Measurements from ENCODE around the gene COX4I2.
"Not testable (repeated sequence)": the region's sequence is repeated elsewhere in the genome, so short reads cannot be mapped to it uniquely, and the experiment has no call there.

The COX4I2 gene

DNA sequence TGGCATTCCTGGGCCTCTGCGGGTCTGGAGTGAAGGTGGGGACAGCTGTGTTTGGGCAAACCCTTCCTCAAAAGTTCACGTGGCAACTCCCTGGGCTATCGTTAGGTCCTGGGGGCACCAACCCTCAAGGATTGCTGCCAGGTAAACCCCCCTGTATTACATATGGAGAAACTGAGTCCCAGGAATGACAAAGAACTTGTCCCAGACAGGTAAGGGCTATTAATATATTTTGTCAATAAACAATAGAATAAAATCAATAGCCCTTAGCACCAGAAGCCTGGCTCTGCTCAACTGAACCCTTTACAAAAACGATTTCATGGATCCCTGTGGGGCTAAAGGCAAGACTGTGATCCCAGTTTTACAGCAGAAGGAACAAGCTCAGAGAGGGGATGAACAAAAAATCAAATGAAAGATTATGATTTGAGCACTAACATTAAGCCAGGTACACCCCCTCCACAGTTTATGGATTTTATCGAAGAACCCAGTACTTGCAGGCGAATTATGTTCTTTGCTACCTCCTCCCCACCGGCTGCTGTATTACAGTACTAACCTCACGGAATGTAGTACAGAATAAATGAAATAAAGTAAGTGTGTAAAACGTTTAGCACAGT, 30.0 kb upstream of the COX4I2 start:
- DNase-seq (ENCODE audit: low read depth) = no peak

DNA sequence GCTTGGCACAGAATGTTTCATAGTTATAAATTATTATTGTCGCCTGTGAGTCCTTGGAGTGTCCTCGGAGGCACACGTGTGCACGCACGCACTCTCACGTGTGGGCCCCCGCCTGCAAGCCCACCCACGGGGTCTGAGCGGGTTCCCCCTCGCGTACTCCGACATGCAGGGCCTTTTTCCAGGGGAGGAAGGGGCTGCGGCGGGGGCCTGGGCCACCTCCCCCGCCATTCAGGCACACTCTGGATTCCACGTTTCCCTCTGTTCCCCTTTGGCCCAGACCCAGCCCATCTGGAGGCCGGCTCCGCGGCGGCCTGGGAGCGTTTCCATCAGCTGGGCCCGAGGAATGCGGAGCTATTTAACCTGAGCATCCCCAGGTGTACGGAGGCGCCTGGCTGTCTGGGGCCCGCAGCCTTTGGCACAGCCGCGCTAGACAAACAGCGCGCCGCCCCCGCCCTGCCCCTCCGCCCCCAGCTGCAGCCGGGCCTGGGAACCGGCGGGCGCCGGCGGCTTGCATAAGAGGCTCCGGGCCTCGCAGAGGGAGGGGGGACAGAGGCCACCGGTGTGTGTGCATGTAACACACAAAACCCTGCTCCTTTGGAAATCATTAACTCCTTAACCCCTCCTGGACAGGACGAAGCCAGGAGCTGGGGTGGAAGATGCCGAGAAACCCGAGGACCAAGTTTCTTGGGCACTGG, 29.3 kb upstream of the COX4I2 start:
- no peak for DNase-seq (ENCODE audit: low read depth)

GRCh38 chr20:31612271-31612640, 25.5 kb upstream of the COX4I2 start:
- DNase-seq (ENCODE audit: low read depth) = not testable (repeated sequence)

GRCh38 chr20:31615416-31615815, 22.3 kb upstream of the COX4I2 start:
- no peak for DNase-seq (ENCODE audit: low read depth)

GRCh38 chr20:31617432-31618104, 20.1 kb upstream of the COX4I2 start:
- no peak for DNase-seq (ENCODE audit: low read depth)

DNA sequence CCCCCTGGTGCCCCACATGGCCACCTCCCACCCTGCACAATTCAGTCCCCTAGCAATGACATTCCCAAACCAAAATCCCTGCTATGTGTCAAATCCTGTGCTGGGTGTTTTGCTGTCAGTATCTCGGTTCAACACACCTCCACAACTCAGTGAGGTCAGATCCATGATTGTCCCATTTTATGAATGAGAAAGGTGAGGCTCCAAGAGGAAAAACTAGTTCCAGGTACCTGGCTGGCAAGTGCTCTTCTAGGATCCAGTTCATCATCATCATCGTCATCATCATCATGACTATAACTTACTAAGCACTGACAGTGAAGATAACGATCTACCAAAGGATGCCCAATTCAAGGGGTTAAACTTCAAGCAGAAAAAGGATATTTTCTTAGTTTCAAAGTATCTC, 17.5 kb upstream of the COX4I2 start:
- no peak for DNase-seq (ENCODE audit: low read depth)

- DNase-seq (ENCODE audit: low read depth) = not testable (repeated sequence)
Observed at GRCh38 chr20:31623123-31623505, 14.6 kb upstream of the COX4I2 start.

GRCh38 chr20:31626534-31626933, 11.2 kb upstream of the COX4I2 start:
- not testable (repeated sequence) for DNase-seq (ENCODE audit: low read depth)

DNA sequence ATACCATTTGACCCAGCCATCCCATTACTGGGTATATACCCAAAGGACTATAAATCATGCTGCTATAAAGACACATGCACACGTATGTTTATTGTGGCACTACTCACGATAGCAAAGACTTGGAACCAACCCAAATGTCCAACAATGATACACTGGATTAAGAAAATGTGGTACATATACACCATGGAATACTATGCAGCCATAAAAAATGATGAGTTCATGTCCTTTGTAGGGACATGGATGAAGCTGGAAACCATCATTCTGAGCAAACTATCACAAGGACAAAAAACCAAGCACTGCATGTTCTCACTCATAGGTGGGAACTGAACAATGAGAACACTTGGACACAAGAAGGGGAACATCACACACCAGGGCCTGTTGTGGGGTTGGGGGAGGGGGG, 9.7 kb upstream of the COX4I2 start:
- not testable (repeated sequence) for DNase-seq (ENCODE audit: low read depth)

DNA sequence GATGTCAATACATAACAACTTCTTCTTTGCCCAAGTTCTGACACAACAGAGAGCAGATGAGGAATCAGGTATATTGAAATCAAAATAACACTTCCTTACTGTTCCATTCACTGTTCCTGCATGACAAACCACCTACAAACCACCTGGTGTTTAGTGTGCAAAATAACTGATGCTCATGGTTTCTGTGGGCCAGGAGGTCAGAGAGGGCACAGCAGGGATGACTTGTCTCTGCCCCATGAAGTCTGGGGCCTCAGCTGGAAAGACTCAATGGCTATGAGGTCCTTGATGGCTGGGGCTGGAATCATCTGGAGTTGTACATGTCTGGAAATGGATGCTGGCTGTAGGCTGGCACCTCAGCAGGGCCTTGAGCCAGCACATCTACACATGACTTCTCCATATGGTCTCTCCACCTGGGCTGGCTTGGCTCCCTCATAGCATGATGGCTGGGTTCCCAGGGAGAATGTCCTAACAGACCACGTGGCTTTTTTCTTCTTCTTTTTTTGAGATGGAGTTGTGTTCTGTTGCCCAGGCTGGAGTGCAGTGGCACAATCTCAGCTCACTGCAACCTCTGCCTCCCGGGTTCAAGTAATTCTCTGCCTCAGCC, 7.4 kb upstream of the COX4I2 start:
- no peak for DNase-seq (ENCODE audit: low read depth)

DNA sequence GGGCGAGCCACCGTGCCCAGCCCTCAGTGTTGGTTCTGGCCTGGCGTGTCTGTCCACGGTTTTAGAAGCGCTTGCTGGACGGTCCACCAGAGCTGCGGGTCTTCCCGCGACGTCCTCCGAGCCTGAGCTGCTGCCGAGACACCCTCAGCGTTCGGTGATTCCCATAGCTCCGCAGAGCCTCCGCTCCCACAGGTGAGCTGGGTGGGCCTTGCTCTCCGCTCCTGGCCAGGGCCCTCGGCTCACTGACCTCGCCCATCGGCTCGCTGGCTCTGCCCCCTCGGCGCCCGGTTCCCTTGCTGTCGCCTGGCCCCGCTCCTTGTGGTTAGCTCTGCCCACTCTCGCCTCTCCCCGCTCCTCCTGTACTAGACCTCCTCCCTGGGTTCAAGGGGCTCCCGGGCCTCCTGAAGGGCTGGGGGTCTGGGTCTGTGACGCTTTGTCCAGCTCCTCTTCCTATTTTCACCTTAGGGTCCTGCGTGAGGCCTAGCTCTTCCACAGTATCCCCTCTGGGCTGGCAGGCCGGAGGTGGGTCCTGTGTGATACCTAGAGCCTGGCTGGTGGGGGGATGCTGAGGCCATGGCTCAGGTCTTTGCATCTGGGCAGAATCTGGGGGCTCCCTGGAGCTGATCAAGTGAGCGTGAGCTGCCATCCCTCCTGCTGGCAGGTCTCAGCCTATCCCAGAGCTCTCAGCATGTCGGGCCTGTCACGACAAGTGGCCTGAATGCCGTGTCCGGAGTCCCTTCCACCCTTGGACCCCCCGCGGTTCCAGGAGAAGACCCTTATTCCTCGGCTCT, 5.0 kb upstream of the COX4I2 start:
- DNase-seq (ENCODE audit: low read depth) = no peak

DNA sequence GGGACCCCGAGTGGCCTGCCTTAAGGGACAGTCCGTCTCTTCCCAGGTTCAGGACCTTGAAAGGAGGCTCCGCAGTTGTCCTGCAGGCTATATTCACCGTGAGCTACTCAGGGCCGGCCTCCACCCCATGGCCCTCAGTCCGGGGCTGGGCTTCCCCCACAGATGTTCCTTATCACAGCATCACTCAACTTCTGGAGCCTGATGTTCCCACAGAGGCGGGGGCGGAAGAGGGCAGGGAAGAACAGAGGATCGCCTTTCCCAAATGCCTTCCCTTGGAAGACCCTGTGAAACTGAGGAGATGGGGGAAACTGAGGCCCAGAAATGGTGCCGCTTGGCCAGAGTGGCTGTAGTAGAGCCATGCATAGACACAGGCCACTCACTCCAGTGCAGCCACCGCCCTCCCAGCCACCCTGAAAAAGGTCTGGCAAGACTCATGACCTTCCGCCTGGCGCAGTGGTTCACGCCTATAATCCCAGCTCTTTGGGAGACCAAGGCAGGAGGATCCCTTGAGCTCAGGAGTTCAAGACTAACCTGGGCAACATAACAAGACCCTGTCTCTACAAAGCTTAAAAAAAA, 4.3 kb upstream of the COX4I2 start:
- no peak for DNase-seq (ENCODE audit: low read depth)

GRCh38 chr20:31638317-31638716, 605 bp downstream of the COX4I2 start:
- no peak for DNase-seq (ENCODE audit: low read depth)

DNA sequence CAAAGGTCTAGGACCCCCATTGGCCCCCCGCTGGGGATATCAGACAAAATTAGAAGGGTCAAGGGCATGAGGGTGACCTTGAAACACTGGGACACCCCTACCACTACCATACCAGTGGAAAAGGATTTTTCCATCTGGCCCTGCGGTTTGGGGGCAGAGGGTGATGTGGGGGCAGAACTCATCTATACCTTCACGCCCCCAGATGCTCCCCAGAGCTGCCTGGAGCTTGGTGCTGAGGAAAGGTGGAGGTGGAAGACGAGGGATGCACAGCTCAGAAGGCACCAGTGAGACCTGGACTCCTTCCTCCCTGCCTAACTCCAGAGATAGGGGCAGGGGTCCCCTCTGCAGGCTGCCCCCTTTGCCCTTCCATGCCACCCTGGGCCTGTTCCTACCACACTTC, 1.1 kb downstream of the COX4I2 start:
- DNase-seq (ENCODE audit: low read depth) = no peak

GRCh38 chr20:31640259-31640658, 2.5 kb downstream of the COX4I2 start:
- DNase-seq (ENCODE audit: low read depth) = no peak

- no peak for DNase-seq (ENCODE audit: low read depth)
Observed at GRCh38 chr20:31641391-31641790, 3.7 kb downstream of the COX4I2 start.

DNA sequence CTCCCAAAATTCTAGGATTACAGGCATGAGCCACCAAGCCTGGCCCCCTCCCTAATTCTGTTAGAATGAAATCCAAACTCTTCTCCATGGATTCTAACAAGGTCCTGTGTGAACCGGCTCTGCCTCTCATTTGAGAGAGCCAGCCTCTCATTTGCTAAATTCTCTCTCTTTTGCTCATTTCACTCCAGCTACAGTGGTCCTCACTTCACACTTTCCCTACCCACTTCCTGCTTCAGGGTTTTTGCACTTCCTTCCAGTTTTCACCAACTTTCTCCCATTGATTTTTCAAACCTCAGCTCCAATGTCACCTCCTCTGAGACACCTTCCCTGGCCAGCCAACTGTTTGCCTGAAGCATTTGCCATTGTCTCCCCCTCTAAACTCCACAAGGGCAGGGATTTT, 5.1 kb downstream of the COX4I2 start:
- DNase-seq (ENCODE audit: low read depth) = no peak

- no peak for DNase-seq (ENCODE audit: low read depth)
Observed at GRCh38 chr20:31643522-31643921, 5.8 kb downstream of the COX4I2 start.

GRCh38 chr20:31644701-31645100, 7.0 kb downstream of the COX4I2 start:
- no peak for DNase-seq (ENCODE audit: low read depth)

DNA sequence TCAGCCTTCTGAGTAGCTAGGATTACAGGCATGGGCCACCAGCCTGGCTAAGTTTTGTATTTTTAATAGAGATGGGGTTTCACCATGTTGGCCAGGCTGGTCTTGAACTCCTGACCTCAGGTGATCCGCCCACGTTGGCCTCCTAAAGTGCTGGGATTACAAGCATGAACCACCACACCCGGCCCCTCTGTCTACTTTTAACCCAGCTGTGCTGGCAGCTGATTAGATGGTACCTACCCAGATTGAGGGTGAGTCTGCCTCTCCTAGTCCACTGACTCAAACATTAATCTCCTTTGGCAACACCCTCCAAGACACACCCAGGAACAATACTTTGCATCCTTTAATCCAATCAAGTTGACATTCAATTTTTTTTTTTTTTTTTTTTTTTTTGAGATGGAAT, 10.4 kb downstream of the COX4I2 start:
- not testable (repeated sequence) for DNase-seq (ENCODE audit: low read depth)

DNA sequence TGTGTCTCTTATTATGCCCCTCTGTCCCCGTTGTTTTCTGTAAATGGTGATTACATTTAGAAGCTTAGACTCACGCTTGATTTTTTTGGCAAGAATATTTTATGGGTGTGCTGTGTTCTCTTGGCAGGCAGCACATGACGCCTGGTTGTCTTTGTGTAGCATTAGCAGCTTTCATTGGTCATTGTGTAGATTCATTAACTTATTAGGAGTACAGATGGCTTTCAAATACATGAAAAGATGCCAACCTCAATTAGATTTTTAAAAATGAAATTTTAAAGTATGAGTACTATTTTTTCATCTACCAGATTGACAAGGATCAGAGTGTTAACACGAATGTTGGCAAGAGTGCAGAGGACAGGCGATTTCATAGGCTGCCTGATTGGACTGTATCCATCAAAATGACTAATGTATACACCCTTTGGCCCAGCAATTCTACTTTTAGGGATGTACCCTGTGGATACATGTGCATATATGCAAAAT, 15.2 kb downstream of the COX4I2 start:
- no peak for DNase-seq (ENCODE audit: low read depth)

DNA sequence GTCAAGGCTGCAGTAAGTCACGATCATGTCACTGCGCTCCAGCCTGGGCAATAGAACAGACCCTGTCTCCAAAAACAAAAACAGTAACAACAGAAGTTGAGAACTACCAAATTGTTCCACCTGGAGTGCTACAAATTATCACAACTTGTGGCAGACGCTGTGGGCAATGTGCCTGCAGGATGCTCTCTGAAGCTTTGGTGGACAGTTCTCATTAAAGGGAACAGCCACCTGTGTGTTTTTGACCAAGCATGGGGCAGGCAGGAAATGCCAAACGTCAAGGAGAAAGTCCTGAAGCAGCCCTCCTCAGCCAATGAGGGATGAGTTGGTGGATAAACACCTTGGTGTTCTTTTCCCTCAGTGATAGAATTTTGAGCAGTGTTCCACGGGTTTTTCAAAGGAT, 15.8 kb downstream of the COX4I2 start:
- no peak for DNase-seq (ENCODE audit: low read depth)
